SK-MEL-5 (cell line): ENCODE results near the gene RAP1GAP. TPM values are rescaled to one million over a fixed set of nuclear protein-coding genes. Genes with fewer than 3 reads are reported as not detected.

Source experiments
- DNase-seq: peaks from one replicate; pipeline ENCODE4 v3.0.0-alpha.2; 2016; ENCODE audit warnings: low read depth, low spot score
- in situ Hi-C: cut with HindIII; loops from 2 replicates; pipeline ENCODE4 v1.10.0; 2016; ENCODE audit warnings: low sequenced_read_pairs, high pct_unique_total_duplicates, low pct_unique_long_range_greater_than_20kb
- total RNA-seq: library from RNA; depleted of rRNA; stranded (reverse); fragments of >200 nt; shearing (Covaris generic); gene quantifications from 2 replicates; pipeline ENCODE4 v1.2.3, GENCODE V29; 2014

Gene RAP1GAP
- total RNA-seq, 1 experiment from 2014 or later = 0.95 TPM

DNA sequence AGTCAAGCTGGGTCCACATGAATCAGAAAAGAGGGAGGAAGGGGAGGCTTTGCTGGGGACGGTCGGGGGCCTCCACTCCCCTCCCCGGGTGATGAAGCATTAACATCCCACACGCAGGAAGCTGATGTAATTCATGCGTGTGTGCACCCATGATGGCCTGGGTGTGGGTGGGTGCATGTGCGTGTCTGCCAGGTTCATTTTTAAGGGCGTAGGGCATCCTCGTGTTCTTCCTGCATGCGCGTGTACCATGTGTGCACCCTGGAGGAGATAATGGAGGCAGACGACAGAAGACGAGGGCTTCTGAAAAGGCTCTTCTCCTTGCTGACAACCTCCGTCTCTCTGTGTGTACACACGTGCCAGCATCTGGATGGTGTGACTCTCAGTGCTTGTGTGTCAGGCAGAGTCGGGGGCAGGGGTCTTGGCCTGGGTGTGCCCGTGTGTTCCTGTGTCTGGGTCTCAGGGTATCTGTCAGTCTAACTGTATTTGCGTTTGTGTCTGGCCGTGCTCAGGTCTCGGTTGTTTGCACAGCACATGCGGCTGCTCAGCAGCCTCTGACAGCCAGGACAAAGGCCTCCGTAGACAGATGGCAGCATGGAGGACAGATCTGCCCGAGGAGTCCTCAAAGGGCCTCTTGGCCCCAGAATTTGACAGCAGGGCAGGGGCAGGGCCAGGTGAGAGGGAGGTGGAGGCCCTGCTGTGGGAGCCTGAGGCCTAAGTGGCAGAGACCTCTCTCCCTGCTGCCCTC is 2.4 kb downstream of the RAP1GAP start:
- no peak for DNase-seq
- in situ Hi-C loops = no loop called here

DNA sequence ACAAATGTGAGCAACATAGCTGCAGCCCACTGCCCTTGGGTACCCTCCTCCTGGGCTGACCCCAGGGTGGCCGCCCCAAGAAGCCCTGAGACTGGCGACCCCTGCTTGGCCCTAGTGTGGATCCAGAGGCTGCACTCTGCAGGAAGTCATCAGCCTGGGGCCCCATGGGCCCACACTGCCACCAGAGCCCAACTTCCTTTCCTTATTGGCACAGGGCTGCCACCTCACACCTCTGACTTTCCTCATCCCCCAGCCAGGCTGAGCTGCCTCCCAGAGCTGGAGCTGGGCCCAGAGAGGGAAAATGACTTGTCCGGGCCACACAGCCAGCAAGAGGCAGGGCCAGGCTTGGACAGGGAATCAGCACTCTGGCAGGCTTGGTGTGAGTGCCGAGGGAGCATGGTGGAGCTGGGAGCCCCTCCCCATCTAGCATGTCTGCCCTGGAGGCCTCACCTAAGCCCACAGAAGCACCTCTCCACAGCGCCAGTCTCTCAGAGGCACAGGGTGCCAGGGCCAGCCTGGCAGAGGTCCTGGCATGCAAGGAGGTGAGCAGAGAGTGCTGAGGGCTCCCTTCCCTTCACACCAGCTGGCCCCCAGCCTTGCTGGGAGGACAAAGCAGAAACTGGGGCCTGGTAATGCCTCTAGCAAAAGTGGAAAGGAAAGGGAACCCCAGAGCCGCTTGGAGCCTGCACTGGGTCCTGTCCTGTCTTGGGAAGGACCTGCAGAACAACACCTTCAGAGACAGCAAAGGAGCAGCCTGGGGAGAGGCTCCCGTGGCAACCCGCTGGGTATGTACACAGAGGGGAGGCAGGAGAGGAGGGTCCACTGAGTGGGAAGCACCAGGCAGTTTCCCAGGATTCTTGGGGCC is 3.2 kb downstream of the RAP1GAP start:
- in situ Hi-C loops = no loop called here
- no peak for DNase-seq

DNA sequence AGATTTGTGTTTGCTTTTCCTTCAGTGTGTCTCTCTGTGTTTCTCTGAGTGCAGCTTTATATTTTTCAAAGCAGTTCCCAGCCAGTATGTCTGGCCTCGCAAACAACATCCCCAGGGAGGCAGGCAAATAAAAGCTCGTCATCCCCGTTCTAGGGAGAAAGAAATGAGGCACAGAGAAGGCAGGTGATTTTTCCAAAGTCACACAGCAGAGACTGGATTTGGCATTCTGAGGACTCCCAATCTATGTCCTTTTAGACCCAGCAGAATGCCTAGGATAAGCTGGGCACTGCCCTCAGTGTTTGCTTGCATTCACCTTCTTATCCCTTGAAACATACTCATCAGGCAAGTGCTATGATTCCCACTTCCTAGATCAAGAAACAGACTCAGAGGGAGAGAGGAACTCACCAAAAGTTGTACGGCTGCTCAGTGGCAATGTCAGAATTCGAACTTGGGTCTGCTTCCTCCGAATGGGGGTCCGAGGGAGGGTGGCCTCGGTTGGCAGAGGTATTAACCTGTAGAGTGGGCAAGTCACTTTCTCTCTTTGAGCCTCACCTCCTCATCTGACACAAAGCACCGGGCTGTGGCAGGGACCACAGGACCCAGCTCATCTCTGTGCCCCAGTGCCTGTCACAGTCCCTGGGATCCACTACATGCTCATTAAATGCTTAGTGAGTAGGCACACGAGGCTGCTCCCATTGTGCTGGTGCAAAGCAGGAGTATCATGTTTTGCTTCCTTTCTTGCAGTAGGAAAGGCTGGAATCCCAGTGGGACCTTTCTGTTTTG is 4.2 kb downstream of the RAP1GAP start:
- DNase-seq = no peak
- in situ Hi-C loops = no loop called here

DNA sequence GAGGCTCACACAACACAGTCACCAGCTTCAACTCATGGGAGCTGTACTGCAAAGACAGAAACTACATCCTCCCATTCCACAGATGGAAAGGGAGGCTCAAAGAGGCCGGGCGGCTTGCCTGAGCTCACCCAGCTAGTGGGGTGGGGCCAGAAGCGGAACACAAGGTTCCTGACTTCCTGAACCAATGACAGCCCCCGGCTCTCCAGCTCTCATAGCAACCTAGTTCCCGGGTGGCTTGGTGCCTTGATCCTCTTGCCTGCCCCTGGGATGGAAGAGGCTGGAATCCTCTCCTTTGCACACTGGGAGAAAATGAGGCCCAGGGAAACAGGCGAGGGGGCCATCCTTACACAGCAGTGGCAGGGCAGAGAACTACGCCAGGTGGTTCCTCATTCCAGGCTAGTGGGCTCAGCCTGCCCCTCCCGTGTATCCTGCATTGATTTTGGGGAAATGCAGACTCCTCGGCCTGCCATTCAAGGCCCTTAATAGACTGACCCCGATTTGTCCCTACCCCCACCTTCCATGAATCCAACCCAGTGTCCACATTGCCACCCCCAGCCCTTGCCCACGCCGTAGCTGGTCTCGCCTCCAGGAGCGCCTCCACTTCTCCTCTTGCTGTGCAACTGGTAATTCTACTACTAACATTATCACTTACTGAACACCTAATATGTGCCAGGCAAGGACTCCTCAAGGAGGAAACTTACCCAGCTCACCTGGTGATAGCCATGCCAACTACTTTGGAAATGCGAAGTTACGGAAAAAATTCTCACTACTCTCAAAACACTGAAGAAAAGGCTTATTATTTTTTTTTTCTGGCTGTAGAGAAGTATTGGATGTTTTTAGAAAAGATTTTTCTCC is 5.0 kb downstream of the RAP1GAP start:
- in situ Hi-C loops = no loop called here
- DNase-seq = no peak

DNA sequence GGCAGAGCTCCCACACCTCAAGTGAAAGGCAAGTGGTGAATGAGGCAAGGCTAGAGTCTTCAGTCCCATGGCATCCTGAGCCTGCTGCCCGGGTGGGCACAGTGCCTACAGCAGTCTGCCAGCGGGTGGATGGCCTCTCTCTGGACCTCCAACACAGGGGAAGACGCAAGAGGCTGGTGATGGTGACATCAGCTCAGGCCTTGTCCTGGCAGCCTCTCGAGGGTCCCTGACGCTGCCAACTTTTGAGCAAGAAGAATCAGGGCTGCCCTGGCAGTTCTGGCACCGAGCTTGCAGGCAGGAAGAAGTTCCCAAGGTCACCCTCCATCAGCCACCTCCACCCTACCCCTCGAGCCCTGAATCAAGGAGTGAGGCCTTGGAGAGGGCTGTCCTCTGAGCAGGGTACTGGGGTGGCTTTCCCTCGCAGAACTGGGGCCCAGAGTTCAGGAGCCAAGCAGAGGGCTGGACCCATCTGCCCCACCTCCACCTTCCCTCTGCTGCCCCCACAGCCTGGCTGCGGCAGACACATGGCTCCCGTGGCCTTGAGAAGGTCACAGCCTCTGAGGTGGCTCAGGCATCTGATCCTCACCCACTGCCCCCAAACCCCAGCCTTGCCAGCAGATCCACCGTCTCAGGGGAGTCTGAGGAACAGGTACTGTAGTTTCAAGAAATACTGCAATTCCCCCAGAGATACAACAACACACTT is 5.8 kb downstream of the RAP1GAP start:
- no peak for DNase-seq
- in situ Hi-C loops = no loop called here

DNA sequence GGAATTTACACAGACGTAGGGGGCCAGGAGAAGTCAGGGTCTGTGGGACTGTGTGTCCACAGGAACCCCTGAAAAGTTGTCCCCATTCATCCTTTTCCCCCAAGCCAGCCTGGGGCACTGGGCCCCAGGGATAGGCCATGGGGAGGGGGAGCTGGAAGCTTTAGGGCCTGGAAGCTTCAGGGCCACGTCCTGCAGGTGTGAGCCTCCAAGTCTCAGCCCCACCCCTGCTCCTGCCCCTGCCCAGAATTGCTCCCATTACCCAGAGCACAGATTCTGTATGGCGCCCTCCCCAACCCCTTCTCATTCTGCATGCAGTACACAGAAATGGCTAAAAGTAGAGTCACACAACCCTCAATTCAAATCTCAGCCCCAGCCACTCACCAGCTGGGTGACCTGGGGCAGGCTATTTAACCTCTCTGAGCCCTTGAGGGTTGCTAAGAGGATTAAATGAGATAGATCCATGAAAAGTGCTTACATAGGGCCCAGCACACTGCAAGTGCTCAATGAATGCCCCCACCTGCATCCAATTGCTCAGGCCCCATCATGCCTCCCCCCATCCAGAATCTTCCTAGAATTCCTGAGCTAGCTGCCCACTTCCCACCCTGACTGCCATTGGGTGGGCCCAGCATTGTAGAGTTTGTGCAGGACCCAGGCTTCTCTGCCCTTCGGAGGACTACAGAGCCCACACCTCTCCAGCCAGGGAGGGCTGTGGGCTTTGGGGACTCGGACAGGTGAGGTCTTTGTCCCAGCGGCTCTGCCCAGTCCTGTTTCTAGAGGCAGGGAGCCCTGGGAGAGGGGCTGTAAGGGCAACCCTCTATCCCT is 6.5 kb downstream of the RAP1GAP start:
- DNase-seq = no peak
- in situ Hi-C loops = no loop called here

DNA sequence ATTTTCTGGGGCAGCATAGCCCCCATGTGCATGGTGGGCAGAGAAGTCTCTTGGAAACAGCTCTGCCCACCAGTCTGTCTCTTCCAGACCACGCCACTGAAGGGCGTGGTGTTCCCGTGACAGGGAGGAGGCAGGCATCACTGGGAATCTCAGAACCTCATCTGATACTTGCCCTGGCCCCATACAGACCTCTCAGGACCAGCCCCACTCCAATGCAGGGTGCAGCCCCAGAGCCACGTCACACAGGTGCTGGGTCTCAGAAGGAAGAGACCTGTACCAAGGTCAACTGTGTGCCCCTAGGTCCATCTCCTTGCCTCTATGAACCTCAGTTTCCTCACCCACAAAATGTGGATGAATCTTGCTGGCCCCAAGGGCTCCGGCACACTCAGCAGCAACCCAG is 7.3 kb downstream of the RAP1GAP start:
- DNase-seq = no peak
- in situ Hi-C loops = no loop called here

DNA sequence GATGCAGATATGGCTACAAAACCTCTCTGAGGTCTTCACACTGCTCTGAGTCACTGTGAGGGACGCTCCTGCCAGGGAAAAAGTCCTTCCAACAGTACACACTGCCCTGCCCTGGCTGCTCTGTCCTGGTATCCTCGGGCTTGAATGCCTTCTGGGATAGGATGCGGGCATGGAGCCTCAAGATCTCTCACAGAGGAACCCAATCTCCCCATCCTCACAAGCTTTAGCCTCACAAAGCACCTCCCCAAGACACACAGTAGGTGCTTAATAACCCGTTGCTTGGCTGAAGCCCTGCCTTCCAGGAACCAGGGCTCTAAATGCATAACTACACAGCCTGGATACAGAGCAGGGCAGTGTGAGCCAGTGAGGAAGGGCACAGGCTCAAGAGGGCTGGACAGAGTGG is 9.2 kb downstream of the RAP1GAP start:
- in situ Hi-C loops = no loop called here
- DNase-seq = no peak

DNA sequence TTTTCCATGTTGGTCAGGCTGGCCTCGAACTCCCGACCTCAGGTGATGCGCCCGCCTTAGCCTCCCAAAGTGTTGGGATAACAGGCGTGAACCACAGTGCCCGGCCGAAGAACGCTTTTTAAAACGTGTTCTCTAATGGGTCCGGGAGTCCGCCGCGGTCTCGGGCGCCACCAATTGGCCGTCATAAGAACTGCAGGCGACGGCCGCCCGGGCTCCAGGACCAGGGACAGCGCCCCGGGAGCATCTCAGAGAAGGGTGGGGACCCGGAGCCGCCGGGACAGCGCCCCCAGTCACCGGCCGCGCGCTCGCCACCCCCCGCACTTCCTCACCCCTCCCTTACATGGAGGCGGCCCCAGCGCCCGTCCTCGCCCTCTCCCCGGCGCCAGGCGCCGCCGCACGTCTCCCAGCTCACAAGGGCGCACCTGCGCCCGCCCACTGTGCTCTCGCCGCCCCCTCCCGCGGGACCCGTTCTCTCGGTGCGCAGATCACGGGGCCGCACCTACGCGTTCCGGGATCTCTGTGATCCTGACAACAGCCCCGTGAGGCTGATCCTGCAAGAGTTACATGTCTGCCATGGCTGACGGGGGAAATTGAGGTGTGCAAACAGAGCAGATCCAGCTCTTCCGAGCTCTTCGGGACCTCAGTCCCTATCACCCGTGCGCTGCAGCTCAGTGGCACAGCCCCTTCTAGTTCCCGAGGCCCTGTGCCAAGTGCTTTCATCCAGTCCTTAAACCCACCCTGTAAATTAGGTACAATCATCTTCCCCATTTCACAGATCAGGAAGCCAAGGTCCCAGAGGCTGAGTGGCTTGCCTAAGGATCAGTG is 9.8 kb downstream of the RAP1GAP start:
- in situ Hi-C loops = no loop called here
- peak; percentile 60 for DNase-seq

DNA sequence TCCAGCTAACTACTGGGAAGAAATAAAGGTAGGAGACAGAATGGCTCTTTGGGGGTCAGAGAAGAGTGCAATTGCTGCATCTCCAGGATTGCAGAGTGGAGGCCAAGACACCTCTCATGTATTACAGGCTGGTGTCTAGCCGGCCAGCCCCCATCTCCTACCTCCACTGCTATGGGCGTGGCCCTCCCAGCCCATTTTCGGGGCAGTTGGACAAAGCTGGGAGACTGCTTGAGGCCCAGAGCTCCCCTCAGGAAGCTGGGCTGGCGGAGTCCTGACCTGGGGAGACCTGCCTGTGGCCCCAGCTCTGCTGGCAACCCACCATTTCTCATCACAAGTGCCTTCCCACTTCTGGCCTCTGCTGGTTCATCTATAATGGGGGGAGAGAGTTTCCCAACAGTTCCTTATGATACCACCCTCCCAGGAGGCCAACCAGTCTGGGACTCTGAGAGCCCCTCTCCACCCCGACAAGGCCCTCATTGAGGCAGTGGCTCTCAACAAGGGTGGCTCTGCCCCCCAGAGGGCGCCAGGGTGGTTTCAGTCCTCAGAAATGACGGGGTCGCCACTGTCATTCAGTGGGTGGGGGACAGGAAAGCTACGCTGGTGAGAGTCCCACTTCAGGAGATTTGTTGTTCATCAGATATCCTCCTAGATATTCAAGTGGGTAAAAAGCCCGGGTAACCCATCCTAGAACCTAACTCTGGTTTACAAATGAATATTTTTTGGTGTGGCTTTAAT is 11.5 kb downstream of the RAP1GAP start:
- DNase-seq = no peak
- in situ Hi-C loops = no loop called here

DNA sequence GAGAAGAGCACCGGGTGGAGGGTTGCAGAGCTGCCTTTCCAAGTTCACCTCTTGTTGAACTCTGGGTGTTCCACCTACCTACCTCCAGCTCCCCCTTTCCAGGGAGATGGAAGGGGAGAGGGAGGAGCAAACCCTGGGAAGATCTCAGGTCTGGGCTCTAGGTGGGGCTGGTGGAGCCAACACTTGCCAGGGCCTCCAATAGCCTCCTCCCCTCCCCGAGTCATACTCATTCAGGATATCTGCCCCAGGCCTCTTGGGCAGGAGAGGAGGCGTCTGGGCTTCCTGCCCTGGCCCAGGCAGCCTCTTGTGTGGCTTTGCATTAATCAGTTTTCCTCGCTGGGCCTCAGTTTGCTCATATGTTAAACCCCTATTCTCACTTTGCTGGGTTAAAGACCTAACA is 13.4 kb downstream of the RAP1GAP start:
- in situ Hi-C loops = no loop called here

DNA sequence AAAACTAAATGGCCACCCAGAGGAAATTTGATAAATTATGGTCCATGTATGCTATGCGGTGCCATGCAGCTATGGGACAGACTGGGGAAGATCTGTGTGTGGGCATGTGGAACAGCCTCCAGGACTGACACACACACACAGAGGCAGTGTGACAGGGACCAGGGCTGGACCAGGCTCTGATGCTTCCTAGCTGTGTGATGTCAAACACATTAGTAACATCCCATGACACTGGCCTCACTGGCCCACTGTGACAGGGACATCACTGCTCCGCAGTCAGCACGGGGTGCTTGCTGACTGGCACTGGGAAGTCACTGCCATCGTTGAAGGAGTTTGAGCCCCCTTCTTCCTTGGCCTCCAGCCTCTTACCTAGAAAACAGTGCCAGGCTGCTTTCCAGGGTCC is 13.9 kb downstream of the RAP1GAP start:
- DNase-seq = no peak
- in situ Hi-C loops = no loop called here

More for the DNA sequence above, 13.4 kb downstream of the RAP1GAP start:
- DNase-seq = peak; percentile 58

DNA sequence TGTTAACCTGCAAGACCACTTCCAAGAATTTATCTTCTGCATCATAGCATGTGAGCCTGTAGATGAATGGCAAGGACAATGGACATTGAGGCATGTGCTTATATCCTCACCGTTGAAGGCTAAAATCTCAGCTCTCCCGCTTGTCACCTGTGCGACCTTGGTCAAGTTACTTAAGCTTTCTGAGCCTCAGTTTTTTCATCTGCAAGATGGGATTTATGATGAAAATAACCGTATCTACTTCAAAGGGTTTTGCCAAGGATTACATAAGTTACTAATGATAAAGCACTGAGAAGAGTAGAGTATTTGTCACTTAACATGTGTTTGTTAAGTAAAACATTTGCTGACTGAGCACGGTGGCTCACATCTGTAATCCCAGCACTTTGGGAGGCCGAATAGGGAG is 14.9 kb downstream of the RAP1GAP start:
- in situ Hi-C loops = no loop called here
- no peak for DNase-seq

DNA sequence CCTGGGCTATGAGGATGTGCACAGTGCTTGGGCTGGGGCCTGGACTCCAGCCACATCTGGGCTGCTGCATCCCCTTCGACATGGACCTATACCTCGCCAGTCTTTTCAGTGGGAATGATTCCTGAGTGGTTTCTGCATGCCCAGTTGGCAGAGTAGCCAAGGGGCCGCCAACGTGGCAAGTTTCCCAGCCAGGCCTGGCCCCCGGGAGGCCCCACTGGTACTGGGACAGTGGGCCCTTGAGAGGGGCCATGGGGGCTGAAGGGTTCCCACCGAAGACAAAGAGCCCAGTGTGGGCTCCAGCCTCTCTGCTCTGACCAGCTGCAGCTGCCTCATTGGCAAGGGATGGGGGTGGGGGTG is 15.4 kb downstream of the RAP1GAP start:
- in situ Hi-C loops = no loop called here

More for the DNA sequence above, 15.4 kb downstream of the RAP1GAP start:
- DNase-seq = no peak
